Putamen (tissue), 1 donor: ENCODE measurements around the gene MAP7D3.
"Not testable (repeated sequence)": the region's sequence is repeated elsewhere in the genome, so short reads cannot be mapped to it uniquely, and the experiment has no call there.

Experiments
- DNase-seq: peaks from one replicate; pipeline ENCODE4 v3.0.0-alpha.2; 2016; ENCODE audit warnings: low spot score

The MAP7D3 gene

DNA sequence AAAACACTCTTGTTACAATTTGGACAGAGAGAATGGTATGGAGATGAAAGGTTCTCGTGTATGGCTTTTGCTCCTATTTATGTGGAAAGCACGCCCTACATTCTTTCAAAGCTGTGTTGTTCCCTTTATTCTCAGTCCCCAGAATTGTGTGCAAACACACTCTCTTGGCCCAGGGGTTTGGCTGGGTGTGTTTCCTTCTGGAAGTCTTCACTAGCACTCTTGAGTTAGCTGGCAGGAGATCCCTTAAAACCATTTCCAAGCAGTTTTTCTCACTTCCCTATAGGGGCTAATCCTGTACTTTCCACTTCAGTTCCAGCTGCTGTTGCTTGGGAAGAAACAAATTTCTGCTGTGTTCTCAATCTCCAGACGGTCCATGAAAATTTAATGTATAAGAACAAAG, 68.8 kb downstream of the MAP7D3 start:
- no peak for DNase-seq

DNA sequence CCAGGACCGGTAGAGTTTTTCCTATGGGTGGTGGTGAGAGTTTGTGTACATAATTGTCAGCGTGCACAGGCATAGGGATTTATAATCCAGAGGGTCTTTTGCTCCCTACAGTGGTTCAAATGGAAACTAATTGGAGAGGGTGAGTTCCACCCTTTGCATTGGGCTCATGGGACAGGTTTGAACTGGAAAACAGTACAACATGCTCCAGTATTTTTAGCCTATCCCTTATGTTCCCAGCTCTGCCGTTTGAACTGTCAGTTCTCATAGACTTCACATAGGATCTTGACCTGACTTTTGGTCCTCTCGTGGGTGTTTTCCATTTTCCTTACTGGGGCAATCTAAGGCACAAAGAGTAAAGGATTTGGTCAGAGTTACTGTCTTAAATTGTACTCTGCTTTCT, 72.1 kb downstream of the MAP7D3 start:
- no peak for DNase-seq

DNA sequence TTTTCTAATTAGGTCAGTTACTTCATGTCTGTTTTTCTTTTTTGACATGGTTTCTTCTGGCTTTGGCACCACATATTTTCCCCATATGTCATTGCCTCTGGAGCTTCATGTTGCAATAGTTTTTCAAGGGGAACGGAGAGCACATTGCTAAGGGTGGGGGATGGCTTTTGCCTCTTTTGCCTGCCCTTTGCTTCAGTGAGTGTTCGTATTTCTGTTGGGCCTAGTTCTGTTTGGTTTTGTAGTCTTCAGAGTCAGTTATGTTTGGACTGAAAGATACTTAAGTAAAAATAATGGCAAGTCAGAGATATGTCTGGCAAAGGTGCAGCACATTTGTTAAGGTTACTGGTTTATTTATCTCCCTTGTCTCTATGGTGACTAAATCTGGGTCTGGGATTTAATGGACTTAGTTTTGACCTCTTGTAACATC, 74.8 kb downstream of the MAP7D3 start:
- no peak for DNase-seq

DNA sequence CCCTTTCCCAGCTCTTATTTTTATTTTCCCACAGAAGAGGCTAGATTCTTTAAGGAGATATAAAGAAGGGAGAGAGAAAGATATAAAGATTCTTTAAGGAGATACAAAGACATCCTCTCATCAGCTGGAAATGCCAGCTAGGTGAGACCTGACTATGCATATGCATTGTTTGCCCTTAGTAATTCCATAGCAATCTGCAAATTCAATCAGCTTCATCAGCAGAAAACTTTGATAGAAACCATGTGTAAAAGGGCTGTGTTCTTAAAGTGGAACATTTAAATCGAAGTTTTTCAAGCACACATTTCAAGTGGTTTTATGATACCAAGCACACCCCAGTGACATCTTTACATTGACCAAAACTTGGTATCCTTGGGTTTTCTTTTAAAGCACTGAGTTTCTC, 79.8 kb downstream of the MAP7D3 start:
- DNase-seq: no peak

DNA sequence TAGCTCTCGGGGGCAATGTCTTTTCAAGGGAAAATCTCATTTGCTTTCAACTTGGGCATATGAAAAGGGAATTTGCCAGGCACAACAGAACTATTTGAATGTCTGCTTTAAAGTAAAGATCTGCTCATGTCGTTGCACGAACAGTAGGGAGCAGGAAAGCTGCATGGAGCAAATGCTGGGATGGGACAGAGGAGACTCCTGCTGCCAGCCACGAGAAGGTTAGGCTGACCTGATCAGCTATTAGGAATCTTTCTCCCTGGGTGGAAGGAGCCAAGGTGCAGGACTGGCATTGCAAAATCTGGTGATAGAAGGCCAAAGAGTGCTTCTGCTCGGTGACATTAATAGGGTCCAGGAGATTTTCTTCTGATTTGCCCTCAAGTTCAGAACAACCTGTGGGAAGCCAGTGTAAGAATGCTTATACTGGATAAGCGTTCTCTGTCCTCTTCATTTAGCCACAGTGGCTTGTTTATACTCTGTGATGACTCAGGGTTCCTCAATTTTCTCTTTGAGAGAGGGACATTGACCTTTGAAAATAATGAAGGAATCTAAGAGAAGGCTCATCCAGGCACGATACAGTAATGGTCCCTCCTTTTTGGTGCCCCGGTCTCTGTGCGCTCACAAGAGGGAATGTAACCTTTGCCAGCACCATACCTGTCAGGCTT, 80.9 kb downstream of the MAP7D3 start:
- no peak for DNase-seq

DNA sequence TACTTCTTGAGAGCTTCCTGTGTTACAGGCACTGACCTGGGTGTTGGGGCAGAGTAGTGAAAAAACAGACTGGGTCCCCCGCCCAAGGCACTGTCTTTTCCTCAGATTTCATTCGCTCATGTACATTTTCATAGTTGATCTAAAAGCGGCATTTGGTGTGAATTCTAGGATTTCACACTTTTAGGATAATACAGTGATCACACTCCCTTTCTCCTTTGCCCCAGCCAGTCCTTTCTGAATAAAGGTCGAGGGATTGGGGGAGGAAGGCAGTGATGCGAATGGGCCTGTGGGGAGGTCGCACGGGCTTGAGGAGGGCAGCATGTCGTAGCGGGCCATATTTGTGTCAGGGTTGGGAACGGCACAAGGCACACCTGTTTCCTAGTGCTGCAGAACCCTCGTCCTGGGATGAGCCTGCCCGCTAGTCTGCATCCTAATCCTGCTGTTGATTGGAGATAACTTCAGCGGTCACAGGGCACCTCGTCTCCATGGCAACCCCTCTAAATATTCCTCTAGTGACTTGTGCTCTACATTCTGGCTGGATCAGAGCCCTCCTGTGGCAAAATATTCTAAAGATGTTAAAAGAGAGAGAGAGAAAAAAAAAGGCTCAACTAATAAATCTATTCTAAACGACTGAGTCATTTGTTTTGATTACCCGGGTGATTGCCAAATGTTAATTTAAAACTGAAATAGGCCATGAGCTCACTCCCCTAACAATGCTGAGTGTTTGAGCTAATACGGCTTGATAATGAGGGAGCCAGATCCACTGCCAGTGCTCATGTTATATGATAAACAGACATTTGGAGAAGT, 82.1 kb downstream of the MAP7D3 start:
- DNase-seq: no peak

DNA sequence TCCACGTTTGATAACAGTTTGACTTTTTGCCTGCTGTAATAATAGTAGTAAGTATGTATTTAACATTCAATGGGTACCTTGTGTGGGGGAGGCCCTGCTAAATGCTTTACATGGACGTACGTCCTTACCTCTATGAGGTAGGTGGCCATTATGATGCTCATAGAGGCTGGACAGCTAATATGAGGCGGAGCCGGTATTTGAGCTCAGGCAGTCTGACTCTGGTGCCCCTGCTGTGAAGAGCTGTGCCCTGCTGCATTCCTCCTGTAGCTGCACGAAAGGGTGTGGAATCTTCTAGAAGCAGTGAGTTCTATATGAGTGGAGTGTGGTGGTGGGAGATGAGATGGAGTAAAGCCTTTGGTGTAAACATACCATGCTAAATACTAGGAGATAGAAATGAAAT, 83.2 kb downstream of the MAP7D3 start:
- not testable (repeated sequence) for DNase-seq

DNA sequence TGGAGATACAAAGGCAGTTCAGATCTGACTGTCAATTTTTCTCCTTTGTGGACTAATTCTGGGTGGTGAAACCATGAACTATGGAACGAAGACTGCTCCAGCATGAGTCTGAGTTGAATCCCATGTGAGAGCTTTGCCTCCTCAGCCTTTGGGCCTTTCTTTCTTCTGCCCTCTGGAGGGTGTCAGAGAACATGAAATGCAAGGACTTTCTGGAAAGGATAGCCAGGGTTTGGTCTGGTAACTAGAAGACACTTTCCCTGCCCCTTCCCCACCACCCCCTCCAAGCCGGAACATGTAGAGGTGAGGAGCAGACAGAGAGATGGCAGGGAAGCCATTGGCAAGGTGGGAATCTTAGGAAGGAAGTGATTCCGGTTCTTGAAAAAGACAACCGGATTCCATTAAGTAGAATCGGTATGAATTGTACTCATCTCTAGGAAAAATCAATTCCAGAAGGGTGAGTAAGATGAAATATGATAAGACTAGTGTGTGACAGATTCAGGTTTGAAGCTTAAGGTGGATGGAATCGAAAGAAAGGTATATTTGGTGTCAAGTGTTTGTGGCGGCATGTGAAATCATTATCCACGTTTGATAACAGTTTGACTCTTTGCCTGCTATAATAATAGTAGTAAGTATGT, 84.9 kb downstream of the MAP7D3 start:
- peak; percentile 14 for DNase-seq

DNA sequence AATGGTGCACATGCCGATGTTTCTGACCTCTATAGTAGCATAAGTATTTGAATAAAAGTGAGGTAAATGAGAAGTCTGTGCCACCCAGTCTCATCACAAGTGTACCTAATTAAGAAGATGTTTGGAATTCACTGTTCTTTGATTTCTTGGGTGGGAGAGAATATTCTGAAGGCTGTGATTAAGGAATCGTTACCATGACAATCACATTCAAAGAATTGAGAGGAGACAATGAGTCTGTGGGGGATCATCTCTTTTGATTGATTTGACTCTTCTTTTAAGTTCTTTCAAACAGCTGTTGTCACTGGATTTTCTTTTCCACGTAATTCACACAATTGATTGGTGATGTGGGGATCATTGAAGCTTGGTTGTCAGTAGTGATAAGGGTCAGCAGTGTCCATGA, 85.8 kb downstream of the MAP7D3 start:
- peak; percentile 29 for DNase-seq

DNA sequence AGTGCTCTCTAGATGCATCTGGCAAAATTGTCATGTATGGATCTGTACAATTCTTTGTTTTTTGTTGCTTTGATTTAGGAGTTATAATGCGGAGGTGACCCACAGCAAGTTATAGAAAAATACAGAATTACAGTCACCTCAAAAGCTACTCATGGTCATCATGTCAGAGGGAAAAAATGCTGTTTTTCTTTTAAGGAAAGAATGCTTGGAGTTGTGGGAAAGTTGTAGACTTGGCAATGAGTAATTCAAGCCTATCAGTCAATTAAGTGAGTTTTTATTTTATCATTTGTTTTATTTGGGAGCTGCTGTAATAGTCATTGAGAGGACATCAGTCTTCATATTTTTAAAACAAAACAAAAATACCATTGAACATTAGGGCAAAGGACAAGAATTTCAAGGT, 87.5 kb downstream of the MAP7D3 start:
- DNase-seq: no peak
